ENCODE results near the gene RYK.

- TF ChIP-seq FOXJ3 (CRISPR knock-in tag; IDR thresholded peaks at IDR 0.05), result no peak
- TF ChIP-seq TAF1 (IDR thresholded peaks at IDR 0.05; ENCODE audit: borderline replicate concordance, low read depth, low read length), result no peak
- no peak for TF ChIP-seq MAX (IDR thresholded peaks at IDR 0.05; ENCODE audit: low read depth)
- TF ChIP-seq RAD21 (IDR thresholded peaks at IDR 0.05; ENCODE audit: low read length), result no peak
- TF ChIP-seq, protein P1, sequence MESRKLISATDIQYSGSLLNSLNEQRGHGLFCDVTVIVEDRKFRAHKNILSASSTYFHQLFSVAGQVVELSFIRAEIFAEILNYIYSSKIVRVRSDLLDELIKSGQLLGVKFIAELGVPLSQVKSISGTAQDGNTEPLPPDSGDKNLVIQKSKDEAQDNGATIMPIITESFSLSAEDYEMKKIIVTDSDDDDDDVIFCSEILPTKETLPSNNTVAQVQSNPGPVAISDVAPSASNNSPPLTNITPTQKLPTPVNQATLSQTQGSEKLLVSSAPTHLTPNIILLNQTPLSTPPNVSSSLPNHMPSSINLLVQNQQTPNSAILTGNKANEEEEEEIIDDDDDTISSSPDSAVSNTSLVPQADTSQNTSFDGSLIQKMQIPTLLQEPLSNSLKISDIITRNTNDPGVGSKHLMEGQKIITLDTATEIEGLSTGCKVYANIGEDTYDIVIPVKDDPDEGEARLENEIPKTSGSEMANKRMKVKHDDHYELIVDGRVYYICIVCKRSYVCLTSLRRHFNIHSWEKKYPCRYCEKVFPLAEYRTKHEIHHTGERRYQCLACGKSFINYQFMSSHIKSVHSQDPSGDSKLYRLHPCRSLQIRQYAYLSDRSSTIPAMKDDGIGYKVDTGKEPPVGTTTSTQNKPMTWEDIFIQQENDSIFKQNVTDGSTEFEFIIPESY (IDR thresholded peaks at IDR 0.05; ENCODE audit: borderline replicate concordance, low read depth), result no peak
- TF ChIP-seq, protein P2, sequence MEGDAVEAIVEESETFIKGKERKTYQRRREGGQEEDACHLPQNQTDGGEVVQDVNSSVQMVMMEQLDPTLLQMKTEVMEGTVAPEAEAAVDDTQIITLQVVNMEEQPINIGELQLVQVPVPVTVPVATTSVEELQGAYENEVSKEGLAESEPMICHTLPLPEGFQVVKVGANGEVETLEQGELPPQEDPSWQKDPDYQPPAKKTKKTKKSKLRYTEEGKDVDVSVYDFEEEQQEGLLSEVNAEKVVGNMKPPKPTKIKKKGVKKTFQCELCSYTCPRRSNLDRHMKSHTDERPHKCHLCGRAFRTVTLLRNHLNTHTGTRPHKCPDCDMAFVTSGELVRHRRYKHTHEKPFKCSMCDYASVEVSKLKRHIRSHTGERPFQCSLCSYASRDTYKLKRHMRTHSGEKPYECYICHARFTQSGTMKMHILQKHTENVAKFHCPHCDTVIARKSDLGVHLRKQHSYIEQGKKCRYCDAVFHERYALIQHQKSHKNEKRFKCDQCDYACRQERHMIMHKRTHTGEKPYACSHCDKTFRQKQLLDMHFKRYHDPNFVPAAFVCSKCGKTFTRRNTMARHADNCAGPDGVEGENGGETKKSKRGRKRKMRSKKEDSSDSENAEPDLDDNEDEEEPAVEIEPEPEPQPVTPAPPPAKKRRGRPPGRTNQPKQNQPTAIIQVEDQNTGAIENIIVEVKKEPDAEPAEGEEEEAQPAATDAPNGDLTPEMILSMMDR (IDR thresholded peaks at IDR 0.05), result no peak
- no peak for TF ChIP-seq EZH2phosphoT487 (IDR thresholded peaks at IDR 0.05; ENCODE audit: borderline replicate concordance, low read depth)
- no peak for TF ChIP-seq NRF1 (IDR thresholded peaks at IDR 0.05; ENCODE audit: low read depth, low read length)
- TF ChIP-seq POLR2AphosphoS5 (IDR thresholded peaks at IDR 0.05; ENCODE audit: low read depth, low read length), result no peak
- TF ChIP-seq TCF12 (IDR thresholded peaks at IDR 0.05), result no peak
- TF ChIP-seq YY1 (IDR thresholded peaks at IDR 0.05; ENCODE audit: low read depth), result no peak
- TF ChIP-seq, protein P3, sequence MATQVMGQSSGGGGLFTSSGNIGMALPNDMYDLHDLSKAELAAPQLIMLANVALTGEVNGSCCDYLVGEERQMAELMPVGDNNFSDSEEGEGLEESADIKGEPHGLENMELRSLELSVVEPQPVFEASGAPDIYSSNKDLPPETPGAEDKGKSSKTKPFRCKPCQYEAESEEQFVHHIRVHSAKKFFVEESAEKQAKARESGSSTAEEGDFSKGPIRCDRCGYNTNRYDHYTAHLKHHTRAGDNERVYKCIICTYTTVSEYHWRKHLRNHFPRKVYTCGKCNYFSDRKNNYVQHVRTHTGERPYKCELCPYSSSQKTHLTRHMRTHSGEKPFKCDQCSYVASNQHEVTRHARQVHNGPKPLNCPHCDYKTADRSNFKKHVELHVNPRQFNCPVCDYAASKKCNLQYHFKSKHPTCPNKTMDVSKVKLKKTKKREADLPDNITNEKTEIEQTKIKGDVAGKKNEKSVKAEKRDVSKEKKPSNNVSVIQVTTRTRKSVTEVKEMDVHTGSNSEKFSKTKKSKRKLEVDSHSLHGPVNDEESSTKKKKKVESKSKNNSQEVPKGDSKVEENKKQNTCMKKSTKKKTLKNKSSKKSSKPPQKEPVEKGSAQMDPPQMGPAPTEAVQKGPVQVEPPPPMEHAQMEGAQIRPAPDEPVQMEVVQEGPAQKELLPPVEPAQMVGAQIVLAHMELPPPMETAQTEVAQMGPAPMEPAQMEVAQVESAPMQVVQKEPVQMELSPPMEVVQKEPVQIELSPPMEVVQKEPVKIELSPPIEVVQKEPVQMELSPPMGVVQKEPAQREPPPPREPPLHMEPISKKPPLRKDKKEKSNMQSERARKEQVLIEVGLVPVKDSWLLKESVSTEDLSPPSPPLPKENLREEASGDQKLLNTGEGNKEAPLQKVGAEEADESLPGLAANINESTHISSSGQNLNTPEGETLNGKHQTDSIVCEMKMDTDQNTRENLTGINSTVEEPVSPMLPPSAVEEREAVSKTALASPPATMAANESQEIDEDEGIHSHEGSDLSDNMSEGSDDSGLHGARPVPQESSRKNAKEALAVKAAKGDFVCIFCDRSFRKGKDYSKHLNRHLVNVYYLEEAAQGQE (IDR thresholded peaks at IDR 0.05; ENCODE audit: low read depth, low read length), result no peak
- no peak for TF ChIP-seq SIN3A (IDR thresholded peaks at IDR 0.05; ENCODE audit: borderline replicate concordance, low read depth, low read length)
Measured at GRCh38 chr3:134149286-134149685, 101.4 kb downstream of the RYK start.
